GM19324 (cell line): ENCODE data around the gene VPS35L.

Experiments used
- ATAC-seq: cut with Tn5 transposase; IDR thresholded peaks from one replicate; pipeline ENCODE4 v1.9.1; 2021; ENCODE audit warnings: mild to moderate bottlenecking, moderate library complexity; ENCODE audit not compliant: unreplicated experiment, low FRiP score

Gene VPS35L

DNA sequence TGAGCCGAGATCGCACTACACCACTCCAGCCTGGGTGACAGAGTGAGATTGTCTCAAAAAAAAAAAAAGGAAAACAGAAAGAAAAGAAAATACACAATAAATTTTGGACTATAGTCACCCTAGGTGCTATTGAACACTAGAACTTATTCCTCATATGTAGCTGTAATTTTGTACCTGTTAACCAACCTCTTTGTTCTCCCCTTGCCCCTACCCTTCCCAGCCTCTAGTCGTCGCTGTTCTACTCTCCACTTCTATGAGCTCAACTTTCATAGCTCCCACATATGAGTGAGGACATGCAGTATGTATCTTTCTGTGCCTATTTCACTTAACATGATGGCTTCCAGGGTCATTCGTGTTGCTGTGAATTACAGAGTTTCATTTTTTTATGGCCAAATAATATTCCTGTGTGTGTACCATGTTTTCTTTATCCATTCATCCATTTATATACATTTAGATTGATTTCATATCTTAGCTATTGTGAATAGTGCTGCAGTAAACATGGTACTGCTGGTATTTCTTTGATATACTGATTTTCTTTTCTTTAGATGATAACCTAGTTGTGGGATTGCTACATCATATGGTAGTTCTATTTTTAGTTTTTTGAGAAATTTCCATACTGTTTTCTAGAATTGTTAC lies 28.3 kb downstream of the VPS35L start:
- no peak for ATAC-seq

DNA sequence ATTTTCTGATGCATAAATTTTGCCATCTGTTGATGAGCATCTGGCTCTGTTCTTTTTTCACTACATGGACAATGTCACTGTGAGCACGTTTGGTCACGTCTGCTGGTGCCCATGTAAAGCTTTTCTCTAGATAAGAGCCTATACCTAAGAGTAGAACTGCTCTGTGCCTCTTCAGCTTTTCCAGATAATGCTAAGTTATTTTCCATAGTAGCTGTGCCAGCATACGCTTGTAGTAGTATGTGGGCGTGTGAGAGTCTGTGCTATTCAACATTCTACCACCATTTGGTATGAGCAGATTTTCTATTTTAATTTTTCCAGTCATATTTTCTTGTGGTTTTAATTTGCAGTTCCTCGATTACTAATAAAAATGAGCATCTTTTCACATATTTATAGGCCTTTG lies 33.2 kb downstream of the VPS35L start:
- ATAC-seq: no peak

DNA sequence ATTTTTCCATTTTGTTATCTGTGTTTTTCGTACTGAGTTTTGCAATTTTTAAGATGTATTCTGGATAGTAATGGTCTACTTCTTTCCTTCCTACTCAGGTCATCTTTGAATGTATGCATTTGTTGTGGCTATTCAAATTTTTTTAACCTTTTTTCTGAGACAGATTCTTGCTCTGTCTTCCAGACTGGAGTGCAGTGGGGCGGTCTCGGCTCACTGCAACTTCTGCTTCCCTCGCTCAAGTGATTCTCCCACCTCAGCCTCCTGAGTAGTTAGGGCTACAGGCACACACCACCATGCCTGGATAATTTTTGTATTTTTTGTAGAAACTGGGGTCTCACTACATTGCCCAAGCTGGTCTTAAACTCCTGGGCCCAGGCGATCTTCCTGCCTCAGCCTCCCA lies 33.6 kb downstream of the VPS35L start:
- no peak for ATAC-seq

DNA sequence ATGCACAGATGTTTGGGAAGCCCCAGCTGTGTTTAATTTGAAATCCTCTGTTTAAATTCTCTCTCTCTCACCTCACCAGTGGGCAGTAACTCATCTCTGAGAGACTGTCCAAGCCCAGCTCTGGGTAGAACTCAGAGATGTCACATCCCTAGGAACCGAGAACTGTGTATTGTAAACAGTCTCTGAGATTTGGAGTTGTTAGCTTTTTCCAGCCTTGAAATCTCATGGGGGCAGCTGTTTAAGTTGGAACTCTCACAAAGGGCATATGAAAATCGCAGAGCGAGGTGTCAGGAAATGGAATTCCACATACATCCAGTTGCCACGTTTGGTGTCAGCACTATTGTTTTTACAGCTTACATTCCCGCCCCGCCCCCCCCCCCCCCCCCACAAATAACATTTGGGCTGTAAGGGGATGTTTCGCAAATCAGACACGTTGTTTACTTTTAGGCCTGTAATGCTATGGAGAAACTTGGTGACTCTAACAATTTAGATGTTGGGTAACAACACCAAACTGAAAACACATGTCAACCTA lies 34.3 kb downstream of the VPS35L start:
- no peak for ATAC-seq

DNA sequence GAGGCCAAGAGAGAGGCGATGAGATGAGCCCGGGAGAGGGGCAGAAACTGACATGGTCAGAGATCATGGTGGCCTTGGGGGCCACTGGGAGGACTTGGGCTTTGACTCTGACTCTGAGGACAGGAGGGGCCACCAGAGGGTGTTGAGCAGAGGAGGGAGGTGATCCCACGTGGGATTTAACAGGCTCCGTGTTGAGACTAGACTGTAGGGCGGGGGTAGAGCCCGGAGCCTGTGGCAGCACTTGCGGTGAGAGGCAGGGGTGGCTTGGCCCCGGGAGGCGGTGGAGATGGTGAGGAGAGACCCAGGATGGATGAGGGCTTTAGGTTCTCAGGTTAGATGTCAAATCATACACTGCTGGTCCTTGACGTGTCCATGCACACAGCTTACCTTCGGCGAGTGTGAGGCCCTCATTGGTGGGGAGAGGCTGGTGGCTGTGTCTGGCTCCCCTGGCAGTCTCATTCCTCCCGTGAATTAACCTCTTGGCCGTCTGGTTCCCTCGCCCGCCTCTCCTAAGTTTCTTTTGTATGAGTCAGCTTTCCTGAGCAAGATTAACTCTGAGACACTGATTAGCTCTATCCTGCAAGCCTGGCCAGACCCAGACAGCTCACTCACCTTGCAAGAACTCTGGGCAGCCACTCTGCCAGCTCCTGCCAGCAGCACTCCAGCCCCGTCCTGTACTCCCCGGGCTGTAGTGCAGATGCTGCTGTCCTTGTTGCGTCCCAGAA lies 39.7 kb downstream of the VPS35L start:
- no peak for ATAC-seq

DNA sequence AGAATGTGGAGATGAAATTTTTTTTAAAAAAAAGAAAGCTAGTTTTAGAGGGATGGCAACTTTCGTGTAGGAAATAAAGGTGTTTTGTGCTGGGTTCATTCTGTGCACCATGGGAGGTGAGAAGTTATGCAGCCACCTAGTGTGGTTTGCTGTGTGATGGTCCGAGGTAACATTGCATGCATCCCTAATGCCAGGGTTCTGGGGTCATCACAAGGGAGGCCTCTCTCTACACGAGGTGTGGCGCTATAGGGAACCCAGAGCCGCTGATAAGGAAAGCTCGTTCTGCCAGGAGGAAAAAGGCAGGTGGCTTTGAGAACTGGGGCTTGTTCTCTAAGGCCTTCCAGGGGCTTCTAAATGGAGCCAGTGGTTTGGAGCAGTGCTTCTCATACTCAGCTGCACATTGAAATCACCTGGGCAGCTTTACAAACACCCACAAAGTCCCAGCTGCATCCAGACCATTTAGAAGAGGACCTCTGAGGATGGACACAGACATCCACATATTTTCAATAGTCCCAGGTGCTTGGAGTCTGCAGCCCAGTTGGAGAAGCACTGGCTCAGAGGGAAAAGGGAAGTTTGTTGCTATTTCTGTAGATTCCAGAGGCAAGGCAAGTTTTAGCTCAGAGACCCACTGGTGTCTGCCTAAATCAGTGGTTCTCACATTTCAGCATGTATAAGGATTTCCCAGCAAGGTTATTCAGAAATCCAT lies 43.5 kb downstream of the VPS35L start:
- ATAC-seq: no peak

DNA sequence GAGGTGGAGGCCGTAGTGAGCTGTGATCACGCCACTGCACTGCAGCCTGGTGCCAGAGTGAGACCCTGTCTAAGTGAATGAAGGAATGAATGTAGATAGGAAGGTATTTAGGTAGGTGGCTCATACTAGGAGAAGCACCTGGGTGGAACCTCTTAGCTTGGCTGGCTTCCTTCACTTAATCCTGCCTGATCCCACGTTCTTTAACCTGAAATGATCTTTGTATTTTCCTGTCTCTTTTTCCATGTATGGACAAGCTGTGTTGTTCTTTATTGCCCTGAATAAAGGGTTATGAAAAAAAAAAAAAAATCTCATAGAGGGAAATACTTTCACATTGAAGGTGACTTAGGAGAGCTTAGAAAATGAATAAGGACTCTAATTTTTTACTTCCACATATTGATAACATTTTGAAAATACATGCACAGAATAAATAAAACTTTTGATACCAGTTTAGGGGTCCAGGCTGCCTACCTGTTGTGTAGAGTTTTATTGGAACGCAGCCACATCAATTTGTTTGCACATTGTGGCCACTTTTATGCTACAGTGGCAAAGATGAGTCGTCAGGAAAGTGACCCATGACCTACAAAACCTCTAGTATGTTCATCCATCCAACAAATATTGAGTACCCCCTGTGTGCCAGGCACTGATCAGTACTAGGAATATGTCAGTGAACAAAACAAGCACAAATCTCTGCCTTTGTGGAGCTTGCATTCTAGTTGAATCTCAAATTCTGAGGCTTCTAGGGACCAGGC lies 44.6 kb downstream of the VPS35L start:
- ATAC-seq: no peak

DNA sequence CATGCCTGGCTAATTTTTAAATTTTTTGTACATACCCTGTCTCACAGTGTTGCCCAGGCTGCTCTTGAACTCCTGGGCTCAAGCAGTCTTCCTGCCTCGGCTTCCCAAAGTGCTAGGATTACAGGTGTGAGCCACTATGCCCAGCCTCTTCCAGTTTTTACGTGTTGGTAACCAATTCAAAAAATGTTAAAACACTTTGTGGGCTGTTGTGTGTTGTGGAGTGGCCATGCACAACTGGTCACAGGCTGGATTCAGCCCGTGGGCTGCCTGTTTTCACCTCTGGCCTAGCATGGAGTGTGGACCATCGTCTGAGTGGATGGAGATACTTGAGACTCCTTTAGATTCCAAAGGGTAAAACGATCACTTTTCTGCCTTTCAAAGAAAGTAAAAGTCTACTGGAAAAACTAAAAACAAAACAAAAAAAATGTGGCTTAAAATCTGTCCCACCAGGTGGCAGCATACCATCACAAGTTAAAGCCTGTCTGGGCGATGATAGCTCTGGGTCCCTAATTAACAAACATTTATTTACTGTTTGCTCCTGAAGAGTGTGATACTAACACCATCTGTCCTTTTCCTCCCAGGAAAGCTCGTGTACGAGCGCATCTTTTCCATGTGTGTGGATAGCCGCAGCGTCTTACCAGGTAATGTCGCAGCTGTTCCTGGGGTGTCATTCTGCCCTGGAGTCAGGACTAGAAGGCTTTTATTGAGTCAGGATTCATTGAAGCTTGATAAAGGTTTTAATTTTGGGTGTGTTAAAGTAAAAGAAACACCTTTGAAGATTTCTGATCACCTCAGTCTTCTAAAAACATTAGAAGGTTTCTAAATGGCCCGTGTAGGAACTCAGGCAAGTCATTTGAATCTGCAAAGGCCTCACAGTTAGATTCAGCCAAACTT lies 45.8 kb downstream of the VPS35L start:
- no peak for ATAC-seq

DNA sequence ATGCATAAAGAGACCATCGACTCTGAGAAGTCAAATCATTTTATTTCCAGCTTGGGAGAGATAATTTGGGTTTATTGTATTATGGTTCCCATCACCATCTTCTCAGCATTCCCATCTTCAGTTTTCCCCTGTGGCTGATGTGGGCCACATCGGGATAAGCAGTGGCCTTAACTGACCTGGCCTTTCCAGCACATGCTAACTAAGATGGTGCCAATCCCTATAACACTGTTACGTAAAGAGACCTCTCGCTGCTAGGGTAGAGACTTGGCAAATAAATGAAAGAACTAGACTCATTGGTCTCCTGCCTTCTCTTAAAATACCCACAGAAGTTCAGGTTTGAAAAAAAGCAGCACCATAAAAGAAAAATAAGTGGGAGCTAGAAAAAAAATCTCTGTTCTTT lies 49.4 kb downstream of the VPS35L start:
- ATAC-seq: no peak

DNA sequence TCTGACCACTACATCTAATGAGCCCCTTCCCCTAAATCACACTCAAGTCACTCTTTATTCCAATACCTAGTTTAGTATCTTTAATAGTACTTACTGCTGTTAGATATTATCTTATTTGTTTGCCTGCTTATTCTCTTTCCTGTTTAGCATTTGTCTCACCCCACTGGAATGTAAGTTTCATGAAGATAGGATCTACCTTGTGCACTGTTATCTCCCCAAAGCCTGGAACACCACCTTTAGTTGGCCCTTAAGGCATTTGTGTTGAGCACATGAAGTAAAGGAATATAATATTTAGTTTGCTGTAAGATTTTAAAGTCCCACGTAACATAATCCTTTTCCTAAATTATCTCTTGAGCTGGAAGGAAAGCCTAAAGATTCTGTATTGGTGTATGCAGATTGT lies 50.2 kb downstream of the VPS35L start:
- no peak for ATAC-seq

DNA sequence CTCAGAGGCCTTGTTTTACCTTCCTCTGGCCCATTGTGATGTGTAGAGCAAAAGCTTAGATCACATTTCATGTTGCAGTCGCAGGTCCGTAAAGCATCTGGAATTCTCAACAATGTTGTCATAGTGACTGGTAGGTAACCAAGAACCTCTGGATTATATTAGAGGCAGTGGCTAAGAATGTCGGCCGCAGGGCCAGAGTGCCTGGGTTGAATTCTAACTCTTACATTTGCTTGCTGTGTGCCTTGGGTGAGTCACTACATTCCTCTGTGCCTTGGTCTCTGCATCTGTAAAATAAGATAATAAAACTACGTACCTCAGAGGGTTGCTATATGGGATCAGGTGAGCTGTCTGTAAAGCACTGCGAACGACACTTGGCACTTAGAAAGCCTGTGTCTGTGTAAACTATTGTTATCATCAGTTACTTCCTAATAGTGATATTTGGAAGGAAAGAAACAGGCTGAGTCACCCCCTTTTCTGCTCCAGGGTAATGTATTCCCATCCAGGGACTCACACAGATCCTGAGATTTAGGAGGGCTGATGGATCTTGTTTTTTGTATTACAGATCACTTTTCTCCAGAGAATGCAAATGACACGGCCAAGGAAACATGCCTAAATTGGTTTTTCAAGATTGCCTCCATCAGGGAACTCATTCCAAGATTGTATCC lies 52.2 kb downstream of the VPS35L start:
- ATAC-seq: no peak

DNA sequence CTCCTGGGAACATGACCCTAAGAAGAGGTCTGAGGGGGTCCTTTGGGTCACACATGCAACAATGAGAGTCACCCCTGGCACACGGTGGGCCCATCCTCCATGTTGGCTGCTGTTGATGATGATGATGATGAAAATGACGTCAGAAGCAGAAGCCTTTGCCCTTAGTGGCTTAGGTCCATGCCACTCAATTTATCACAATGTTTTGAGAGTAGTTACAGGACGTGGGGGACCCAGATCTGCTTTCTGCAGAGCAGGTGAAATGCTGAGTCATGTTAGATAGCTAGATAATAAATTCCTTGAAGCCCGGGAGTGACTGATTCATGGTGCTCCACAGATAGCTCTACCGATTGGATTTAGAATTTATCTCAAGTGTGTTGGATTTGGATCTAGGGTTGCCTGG lies 53.9 kb downstream of the VPS35L start:
- ATAC-seq: no peak

DNA sequence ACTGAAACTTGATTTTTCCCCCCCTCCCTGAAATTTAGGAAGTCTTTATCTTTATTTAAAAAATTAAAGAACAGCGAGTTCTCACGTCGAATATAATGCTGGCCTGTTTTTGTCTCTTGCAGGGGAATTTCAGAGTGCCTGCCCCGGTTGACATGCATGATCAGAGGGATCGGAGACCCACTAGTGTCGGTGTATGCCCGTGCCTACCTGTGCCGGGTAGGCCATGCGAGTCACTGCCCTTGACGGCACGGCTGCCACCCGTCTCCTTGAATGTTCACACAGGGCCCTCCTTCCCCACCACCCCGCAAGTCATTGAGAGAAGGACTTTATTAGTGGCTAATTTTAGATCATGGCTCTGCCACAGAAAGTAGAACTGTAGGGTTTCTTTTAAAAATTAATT lies 54.7 kb downstream of the VPS35L start:
- ATAC-seq: no peak

DNA sequence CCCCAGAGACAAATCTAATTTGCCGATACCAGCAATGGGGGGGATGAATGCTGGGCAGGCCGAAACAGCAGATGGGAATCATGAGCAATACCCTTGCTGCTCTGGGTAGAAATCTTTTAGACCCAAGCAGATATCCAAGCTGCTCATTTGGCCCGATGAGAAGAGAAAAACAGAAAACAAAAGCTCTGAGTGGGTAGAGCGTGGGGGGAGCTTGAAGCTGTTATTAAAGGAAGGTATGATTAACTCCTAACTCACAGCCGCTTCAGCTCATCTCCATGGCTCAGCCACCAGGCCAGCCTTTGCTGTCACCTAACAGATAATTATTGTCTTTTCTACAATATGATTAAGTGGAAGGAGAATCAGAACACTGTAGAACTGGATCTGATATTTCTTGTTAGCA lies 58.3 kb downstream of the VPS35L start:
- no peak for ATAC-seq

DNA sequence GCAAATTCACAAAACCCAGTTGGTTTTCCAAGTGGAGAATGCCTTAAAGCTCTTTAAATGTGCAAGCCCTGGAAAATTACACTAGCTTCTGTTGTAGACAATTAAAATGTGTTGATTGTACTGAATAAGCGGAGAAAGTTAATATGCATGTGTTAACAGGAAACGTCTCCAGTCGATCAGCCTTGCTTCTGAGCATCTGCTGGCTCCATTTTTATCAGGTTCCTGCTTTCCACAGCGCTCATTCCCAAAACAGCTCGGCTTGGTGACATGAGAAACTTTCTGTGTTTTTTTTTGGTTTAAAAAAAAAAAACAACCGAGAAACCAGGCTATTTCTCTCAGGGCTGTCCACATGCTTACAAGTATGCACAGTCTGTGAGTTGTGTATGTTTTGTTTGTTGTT lies 60.7 kb downstream of the VPS35L start:
- ATAC-seq: no peak

DNA sequence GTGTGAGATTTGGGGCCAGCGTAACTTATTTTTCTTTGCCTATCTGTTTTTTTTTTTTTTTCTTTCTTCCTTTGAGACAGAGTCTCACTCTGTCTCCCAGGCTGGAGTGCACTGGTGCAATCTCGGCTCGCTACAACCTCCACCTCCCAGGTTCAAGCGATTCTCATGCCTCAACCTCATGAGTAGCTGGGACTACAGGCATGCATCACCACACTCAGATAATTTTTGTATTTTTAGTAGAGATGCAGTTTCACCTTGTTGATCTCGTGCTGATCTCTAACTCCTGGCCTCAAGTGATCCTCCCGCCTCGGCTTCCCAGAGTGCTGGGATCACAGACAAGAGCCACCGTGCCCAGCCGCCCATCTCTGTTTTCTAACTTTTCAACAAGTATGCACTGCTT lies 63.4 kb downstream of the VPS35L start:
- ATAC-seq: no peak

DNA sequence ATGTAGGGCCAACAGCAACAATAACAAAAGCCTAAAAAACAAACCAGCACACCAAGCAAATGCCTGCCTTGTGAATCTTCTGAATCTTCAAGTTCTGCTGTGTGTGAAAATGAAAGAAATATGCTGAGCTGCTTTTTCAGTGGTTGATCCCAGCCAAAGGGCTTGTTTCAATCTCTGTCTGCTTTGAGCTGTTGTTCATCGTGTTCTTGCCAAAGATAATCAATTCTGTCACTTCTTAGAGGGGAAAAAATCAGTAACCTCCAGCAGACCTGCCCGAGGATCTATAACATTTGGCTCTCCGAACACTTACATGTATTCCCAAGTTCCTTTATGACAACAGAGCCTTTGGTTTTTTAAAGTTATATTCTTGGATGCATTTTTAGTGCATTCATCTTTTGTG lies 65.9 kb downstream of the VPS35L start:
- ATAC-seq: no peak

DNA sequence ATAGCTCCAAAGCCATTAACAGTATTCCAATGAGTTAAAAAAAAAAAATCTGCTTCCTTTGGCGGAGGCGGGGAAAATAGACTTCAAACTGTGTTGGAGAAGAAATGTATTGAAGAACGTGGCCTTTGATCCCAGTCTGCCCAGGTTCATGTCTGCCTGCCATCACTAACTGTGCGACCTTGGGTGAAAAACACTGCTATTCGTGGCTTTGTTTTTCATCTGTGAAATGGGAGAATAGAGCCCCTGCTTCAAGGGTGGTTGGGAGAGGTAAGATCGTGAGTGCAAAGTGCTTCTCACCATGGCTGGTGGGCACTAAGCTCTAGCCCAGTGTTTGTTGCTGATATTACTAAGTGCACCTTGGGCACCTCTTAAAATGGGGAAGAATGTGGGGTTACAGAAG lies 69.5 kb downstream of the VPS35L start:
- ATAC-seq: no peak

DNA sequence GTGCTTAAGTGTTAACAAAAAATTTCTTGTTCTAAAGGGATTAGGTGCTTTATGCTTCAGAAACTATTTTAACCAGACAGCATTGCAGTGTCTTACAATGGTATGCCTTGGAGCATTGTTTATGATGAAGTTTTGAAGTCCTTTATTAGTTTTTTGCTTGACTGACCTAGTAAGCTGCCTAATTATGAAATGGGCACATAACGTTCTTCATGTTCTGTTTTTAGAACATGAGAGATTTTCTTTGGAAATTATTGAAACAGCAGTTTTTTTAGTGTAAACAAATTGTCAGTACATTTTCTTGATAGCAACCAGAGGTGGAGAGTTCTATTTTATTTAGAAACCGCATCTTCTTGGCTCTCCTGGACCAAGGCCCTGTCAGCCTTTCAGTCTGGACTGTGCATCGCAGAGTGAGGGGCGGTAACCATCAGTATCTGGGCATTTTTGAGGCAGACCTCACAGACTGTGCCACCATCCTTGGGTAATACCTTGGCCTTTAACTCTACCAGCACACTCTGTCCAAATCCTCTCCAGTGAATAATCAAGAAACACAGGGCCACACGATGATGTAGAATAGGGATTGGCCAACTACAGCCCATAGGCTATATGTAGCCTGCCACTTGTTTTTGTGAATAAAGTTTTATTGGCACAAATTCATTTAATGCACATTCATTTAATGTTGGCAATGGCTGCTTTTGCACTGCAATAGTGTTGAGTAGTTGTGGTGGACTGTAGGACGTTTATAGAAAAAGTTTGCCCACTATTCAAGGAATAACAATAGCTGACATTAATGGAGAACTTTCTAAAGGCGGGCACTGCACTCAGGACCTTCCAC lies 81.1 kb downstream of the VPS35L start:
- no peak for ATAC-seq
